Adrenal gland (tissue), 12 donors: ENCODE data around the gene KIAA1549. TPM values are rescaled to one million over a fixed set of nuclear protein-coding genes. Genes with fewer than 3 reads are reported as not detected.

Experiments used
- DNase-seq, 7 donors: peaks; one replicate each; pipeline ENCODE4 v3.0.0-alpha.2; 2019 to 2020
- H3K27ac ChIP-seq, 5 donors: fragments of 200-600 bp; sonication (generic) in 4 of 5; 1 replicate in 3 of 5; 2 replicates in 2 of 5; pipeline versions ENCODE4 v1.5.1 to v1.8.0; 2016 to 2020; ENCODE audit warnings: mild to moderate bottlenecking in 1 of 5
- H3K27me3 ChIP-seq: fragments of 200-600 bp; 2 replicates; pipeline ENCODE4 v1.8.0; 2021
- H3K36me3 ChIP-seq, 2 donors: fragments of 200-600 bp; replicated peaks in 1 of 2; 1 replicate in 1 of 2; 2 replicates in 1 of 2; pipeline versions ENCODE4 v1.5.1 to v1.8.0; 2018 to 2022
- H3K4me1 ChIP-seq, 2 donors: fragments of 200-600 bp; replicated peaks in 1 of 2; 1 replicate in 1 of 2; 2 replicates in 1 of 2; pipeline versions ENCODE4 v1.5.1 to v1.8.0; 2018 to 2021
- H3K4me3 ChIP-seq, 4 donors: fragments of 200-600 bp; sonication (generic) in 3 of 4; one replicate each; pipeline ENCODE4 v1.5.1; 2016 to 2018
- H3K9me3 ChIP-seq, 3 donors: fragments of 200-600 bp; sonication (generic) in 1 of 3; replicated peaks in 1 of 3; 1 replicate in 2 of 3; 2 replicates in 1 of 3; pipeline versions ENCODE4 v1.5.1 to v1.8.0; 2016 to 2021
- POLR2A ChIP-seq, 2 donors: fragments of 450-650 bp; IDR thresholded peaks; one replicate each; pipeline ENCODE4 v1.6.1; 2017; ENCODE audit warnings: antibody characterized with exemption in 2 of 2, mild to moderate bottlenecking in 2 of 2, moderate library complexity in 1 of 2
- WGBS, 4 donors: extraction: QIAGEN DNeasy Blood & Tissue Kit in 2 of 4; methylation state at CpG; one replicate each; pipeline versions ENCODE4 v1.1.5 to v1.1.7; 2013 to 2017; 5-methylcytosine and 5-hydroxymethylcytosine counted together
- intact Hi-C, 2 donors: fragments of 100-400 bp; cut with DNase I; formaldehyde crosslinking; loops; one replicate each; pipeline versions ENCODE4 v1.14.1 to v1.15.0; 2022 to 2023
- polyA plus RNA-seq, 3 donors: library from polyadenylated mRNA; stranded (reverse); fragments of 200-250 nt in 2 of 3; fragments of 350-450 nt in 1 of 3; fragmentation: Illumina TruSeq in 1 of 3; extraction: RNeasy Lipid Tissue Mini Kit (QIAGEN cat#74804) in 1 of 3; gene quantifications; one replicate each; pipeline ENCODE4 v1.2.3, GENCODE V29; 2013 to 2014
- total RNA-seq, 9 donors: library from RNA; depleted of rRNA in 4 of 9; stranded (reverse); fragments of >200 nt in 4 of 9; fragments of 120-200 nt in 1 of 9; fragmentation: NEBNext Ultra II Directional in 1 of 9; extraction: Animal tissue kit (Norgen Biotek cat#: 25700) in 1 of 9; gene quantifications; one replicate each; pipeline versions ENCODE4 v1.1.0 to v1.2.4, GENCODE V29; 2013 to 2023
- TF ChIP-seq, protein P1 (sequence below), 6 experiments: fragments of 450-650 bp in 4 of 6; fragments of 200-600 bp in 2 of 6; sonication (generic) in 1 of 6; IDR thresholded peaks; 1 replicate in 5 of 6; 2 replicates in 1 of 6; pipeline versions ENCODE4 v1.5.1 to v1.8.0; 2016 to 2021; ENCODE audit warnings: antibody characterized with exemption in 6 of 6, mild to moderate bottlenecking in 2 of 6, moderate library complexity in 1 of 6
- donor health status: healthy with polysubstance abuse.
- donor health status: Bipolar disorder and iron deficiency.
- donor health status: DM: yes; HTN: yes; CAD: no.
- donor health status: DM: no; HTN: no; CAD: no.
- donor health status: DM: no; HTN: no; CAD: no.
- donor health status: DM: yes; HTN: yes; CAD: no.

The KIAA1549 gene
- total and polyA plus RNA-seq, 12 donors = 1.3 to 7.6 (median 3.7) TPM

DNA sequence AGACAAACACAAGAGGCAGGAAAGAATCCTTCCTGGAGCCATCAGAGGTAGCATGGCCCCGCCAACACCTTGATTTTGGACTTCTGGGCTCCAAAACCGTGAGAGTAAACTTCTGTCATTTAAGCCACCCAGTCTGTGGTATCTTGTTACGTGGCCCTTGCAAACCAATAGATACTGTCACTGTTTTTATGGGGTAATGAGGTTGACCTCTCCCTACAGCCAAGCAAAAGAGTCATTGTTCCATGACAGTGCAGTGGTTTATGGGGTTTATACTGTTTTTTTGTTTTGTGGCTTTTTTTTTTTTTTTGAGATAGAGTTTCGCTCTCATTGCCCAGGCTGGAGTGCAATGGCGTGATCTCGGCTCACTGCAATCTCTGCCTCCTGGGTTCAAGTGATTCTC is 32.8 kb downstream of the KIAA1549 start:
- Histone ChIP-seq H3K36me3 (no peaks in the 10 kb centered on the region), H3K27ac (no peak overlapping the region), H3K4me1 (peaks cover 0 to 7% of the 10 kb centered on the region in 2 donors), H3K9me3 (no peaks in the 10 kb centered on the region), H3K27me3 (no peaks in the 10 kb centered on the region), H3K4me3 (no peak overlapping the region)
- intact Hi-C loops = no loop called here
- no peak for DNase-seq
- WGBS, 4 donors = 92 to 97% (median 94%) methylated on average over 6 of the region's 6 CpGs
- TF ChIP-seq, protein P1, sequence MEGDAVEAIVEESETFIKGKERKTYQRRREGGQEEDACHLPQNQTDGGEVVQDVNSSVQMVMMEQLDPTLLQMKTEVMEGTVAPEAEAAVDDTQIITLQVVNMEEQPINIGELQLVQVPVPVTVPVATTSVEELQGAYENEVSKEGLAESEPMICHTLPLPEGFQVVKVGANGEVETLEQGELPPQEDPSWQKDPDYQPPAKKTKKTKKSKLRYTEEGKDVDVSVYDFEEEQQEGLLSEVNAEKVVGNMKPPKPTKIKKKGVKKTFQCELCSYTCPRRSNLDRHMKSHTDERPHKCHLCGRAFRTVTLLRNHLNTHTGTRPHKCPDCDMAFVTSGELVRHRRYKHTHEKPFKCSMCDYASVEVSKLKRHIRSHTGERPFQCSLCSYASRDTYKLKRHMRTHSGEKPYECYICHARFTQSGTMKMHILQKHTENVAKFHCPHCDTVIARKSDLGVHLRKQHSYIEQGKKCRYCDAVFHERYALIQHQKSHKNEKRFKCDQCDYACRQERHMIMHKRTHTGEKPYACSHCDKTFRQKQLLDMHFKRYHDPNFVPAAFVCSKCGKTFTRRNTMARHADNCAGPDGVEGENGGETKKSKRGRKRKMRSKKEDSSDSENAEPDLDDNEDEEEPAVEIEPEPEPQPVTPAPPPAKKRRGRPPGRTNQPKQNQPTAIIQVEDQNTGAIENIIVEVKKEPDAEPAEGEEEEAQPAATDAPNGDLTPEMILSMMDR (IDR thresholded peaks at IDR 0.05) = no peak
- TF ChIP-seq POLR2A (IDR thresholded peaks at IDR 0.05) = no peak

DNA sequence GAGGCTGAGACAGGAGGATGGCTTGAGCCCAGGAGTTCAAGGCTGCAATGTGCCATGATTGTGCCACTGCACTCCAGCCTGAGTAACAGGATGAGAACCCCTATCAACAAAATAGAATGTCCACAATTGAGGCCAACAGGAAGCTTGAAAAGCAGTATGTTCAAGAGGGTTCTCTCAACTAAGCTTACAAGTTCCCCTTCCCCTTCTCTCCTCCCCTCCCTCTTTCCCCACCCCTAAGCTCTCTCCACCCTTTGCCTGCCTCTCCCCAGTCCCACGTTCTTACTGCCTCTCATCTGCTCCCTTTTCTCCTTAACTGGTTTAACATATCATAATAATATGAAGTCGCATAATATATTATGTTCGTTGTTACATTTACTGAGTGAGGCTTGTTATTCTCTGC is 35.4 kb downstream of the KIAA1549 start:
- TF ChIP-seq POLR2A (IDR thresholded peaks at IDR 0.05) = no peak
- TF ChIP-seq, protein P1 (IDR thresholded peaks at IDR 0.05) = no peak

DNA sequence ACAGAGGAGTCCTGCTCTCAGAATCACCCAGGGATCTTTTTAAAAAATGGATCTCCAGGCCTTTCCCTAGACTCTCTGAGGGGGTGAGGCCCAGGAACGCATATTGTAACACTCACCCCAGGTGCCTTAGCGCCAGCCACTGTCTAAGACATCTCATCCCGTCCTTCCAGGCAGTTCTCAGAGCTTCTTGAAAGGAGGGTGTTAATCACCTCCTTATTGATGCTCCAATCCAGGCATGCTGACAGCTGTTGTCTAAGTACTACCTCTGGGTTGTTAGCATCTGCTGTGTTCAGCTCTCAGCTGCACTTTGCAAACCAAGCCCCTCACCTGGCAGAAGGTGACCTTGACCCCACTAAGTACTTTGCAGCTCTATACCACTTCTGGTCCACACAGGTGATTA is 36.0 kb downstream of the KIAA1549 start:
- H3K27ac ChIP-seq = no peak overlapping the region
- H3K9me3 ChIP-seq = no peaks in the 10 kb centered on the region
- H3K4me1 ChIP-seq = no peaks in the 10 kb centered on the region
- 64 to 90% (median 76%) methylated on average over 3 of the region's 3 CpGs for WGBS, 4 donors
- intact Hi-C loops = no loop called here
- TF ChIP-seq POLR2A (IDR thresholded peaks at IDR 0.05) = no peak
- TF ChIP-seq, protein P1 (IDR thresholded peaks at IDR 0.05) = no peak
- H3K27me3 ChIP-seq = no peaks in the 10 kb centered on the region
- no peak for DNase-seq
- no peak overlapping the region for H3K4me3 ChIP-seq
- H3K36me3 ChIP-seq = no peaks in the 10 kb centered on the region

More for the DNA sequence above, 35.4 kb downstream of the KIAA1549 start:
- intact Hi-C loops = no loop called here
- H3K4me3 ChIP-seq = no peak overlapping the region
- no peaks in the 10 kb centered on the region for H3K4me1 ChIP-seq
- DNase-seq = no peak
- no peak overlapping the region for H3K27ac ChIP-seq
- no peaks in the 10 kb centered on the region for H3K27me3 ChIP-seq
- WGBS, 4 donors = 72 to 75% (median 74%) methylated on average over 3 of the region's 3 CpGs
- H3K36me3 ChIP-seq = no peaks in the 10 kb centered on the region
- H3K9me3 ChIP-seq = no peaks in the 10 kb centered on the region

DNA sequence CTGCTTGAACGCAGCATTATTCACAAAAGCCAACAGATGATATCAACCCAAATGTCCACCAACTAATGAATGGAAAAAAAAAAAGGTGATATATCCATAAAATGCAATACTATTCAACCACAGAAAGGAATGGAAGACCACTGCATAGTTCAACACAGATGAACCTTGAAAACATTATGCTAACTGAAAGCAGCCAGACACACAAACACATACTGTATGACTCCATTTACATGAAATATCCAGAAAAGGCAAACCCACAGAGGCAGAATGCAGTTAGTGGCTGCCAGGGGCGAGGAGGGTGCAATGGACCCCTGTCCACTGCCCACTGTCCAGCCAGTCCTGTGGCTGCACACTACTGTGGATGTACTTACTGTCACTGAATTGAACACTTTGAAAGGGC is 36.6 kb downstream of the KIAA1549 start:
- WGBS, 4 donors = 87 to 98% (median 94%) methylated on average over 2 of the region's 2 CpGs
- Histone ChIP-seq H3K27ac (no peak overlapping the region), H3K27me3 (no peaks in the 10 kb centered on the region), H3K4me3 (no peak overlapping the region), H3K36me3 (no peaks in the 10 kb centered on the region), H3K9me3 (no peaks in the 10 kb centered on the region), H3K4me1 (no peaks in the 10 kb centered on the region)
- no peak for DNase-seq
- TF ChIP-seq, protein P1 (IDR thresholded peaks at IDR 0.05) = no peak
- no peak for TF ChIP-seq POLR2A (IDR thresholded peaks at IDR 0.05)
- intact Hi-C loops = no loop called here
